ENCODE results near the gene CCDC150. TPM values are rescaled to one million over a fixed set of nuclear protein-coding genes. Genes with fewer than 3 reads are reported as not detected.
A peak's percentile ranks its signal among the peaks of the same experiment; 100 is the strongest.
"Not testable (repeated sequence)": the region's sequence is repeated elsewhere in the genome, so short reads cannot be mapped to it uniquely, and the experiment has no call there.

CCDC150 gene
- total RNA-seq, 6 donors from 2014 or later, result 1.2 to 4.2 (median 2.3) TPM

- ATAC-seq (ENCODE audit: low FRiP score in 2 of 2) (no peak), DNase-seq (no peak)
- no peaks in the 10 kb centered on the region for H3K36me3 ChIP-seq
- H3K27ac ChIP-seq, result no peak overlapping the region
- no peaks in the 10 kb centered on the region for H3K9me3 ChIP-seq
- no peak overlapping the region for H3K4me3 ChIP-seq
- no peaks in the 10 kb centered on the region for H3K4me1 ChIP-seq
- no peaks in the 10 kb centered on the region for H3K27me3 ChIP-seq
- TF ChIP-seq CTCF (IDR thresholded peaks at IDR 0.05) (no peak), EP300 (IDR thresholded peaks at IDR 0.05) (no peak), POLR2AphosphoS5 (IDR thresholded peaks at IDR 0.05) (no peak), POLR2A (IDR thresholded peaks at IDR 0.05) (no peak)
These were observed 58.3 kb downstream of the CCDC150 start for GRCh38 chr2:196697825-196698224.

GRCh38 chr2:196702641-196703040, 63.1 kb downstream of the CCDC150 start:
- Histone ChIP-seq H3K27me3 (no peaks in the 10 kb centered on the region), H3K4me3 (no peak overlapping the region), H3K4me1 (no peaks in the 10 kb centered on the region), H3K36me3 (no peaks in the 10 kb centered on the region), H3K27ac (no peak overlapping the region), H3K9me3 (no peaks in the 10 kb centered on the region)
- no peak for ATAC-seq (ENCODE audit: low FRiP score in 2 of 2)
- no peak for DNase-seq
- 90 to 91% methylated on average over 2 of the region's 2 CpGs for WGBS, 2 donors
- no peak for TF ChIP-seq EP300 (IDR thresholded peaks at IDR 0.05)

GRCh38 chr2:196703695-196704094, 64.2 kb downstream of the CCDC150 start:
- TF ChIP-seq POLR2AphosphoS5 (IDR thresholded peaks at IDR 0.05) (no peak), CTCF (IDR thresholded peaks at IDR 0.05) (no peak), POLR2A (IDR thresholded peaks at IDR 0.05) (no peak), EP300 (IDR thresholded peaks at IDR 0.05) (no peak)
- ATAC-seq (ENCODE audit: low FRiP score in 2 of 2) (no peak), DNase-seq (no peak)
- Histone ChIP-seq H3K4me3 (no peak overlapping the region), H3K27ac (no peak overlapping the region), H3K27me3 (no peaks in the 10 kb centered on the region), H3K36me3 (no peaks in the 10 kb centered on the region), H3K4me1 (no peaks in the 10 kb centered on the region), H3K9me3 (no peaks in the 10 kb centered on the region)

GRCh38 chr2:196710056-196710455, 70.5 kb downstream of the CCDC150 start:
- not testable (repeated sequence) for H3K4me1 ChIP-seq; H3K36me3 ChIP-seq; H3K27me3 ChIP-seq; ATAC-seq (ENCODE audit: low FRiP score in 2 of 2); H3K9me3 ChIP-seq; H3K4me3 ChIP-seq; H3K27ac ChIP-seq
- 89 to 98% methylated on average over 9 to 10 of the region's 10 CpGs for WGBS, 2 donors
- peak in 1 of 2 donors; percentile 7 for DNase-seq

GRCh38 chr2:196711625-196712024, 72.1 kb downstream of the CCDC150 start:
- H3K27me3 ChIP-seq, result no peaks in the 10 kb centered on the region
- TF ChIP-seq POLR2AphosphoS5 (IDR thresholded peaks at IDR 0.05) (no peak), CTCF (IDR thresholded peaks at IDR 0.05) (no peak), EP300 (IDR thresholded peaks at IDR 0.05) (no peak), POLR2A (IDR thresholded peaks at IDR 0.05) (no peak)
- no peaks in the 10 kb centered on the region for H3K4me1 ChIP-seq
- ATAC-seq (ENCODE audit: low FRiP score in 2 of 2) (no peak), DNase-seq (no peak)
- H3K27ac ChIP-seq, result no peak overlapping the region
- peaks cover 0 to 5% (median 0%) of the 10 kb centered on the region in 4 donors for H3K9me3 ChIP-seq
- no peaks in the 10 kb centered on the region for H3K36me3 ChIP-seq
- no peak overlapping the region for H3K4me3 ChIP-seq

GRCh38 chr2:196712867-196713266, 73.4 kb downstream of the CCDC150 start:
- H3K27me3 ChIP-seq, result no peaks in the 10 kb centered on the region
- TF ChIP-seq POLR2AphosphoS5 (IDR thresholded peaks at IDR 0.05) (no peak), CTCF (IDR thresholded peaks at IDR 0.05) (no peak), EP300 (IDR thresholded peaks at IDR 0.05) (no peak), POLR2A (IDR thresholded peaks at IDR 0.05) (no peak)
- no peak for DNase-seq
- ATAC-seq (ENCODE audit: low FRiP score in 2 of 2), result no peak
- peaks cover 0 to 5% (median 0%) of the 10 kb centered on the region in 4 donors for H3K9me3 ChIP-seq
- H3K36me3 ChIP-seq, result no peaks in the 10 kb centered on the region
- H3K27ac ChIP-seq, result no peak overlapping the region
- H3K4me1 ChIP-seq, result no peaks in the 10 kb centered on the region
- WGBS, 2 donors, result 95% methylated on average over 2 of the region's 2 CpGs
- no peak overlapping the region for H3K4me3 ChIP-seq

Measured in upper lobe of left lung (tissue), 6 donors.